Lower leg skin (tissue), 3 donors: ENCODE results near the gene MESD.

Experiments used
- POLR2A ChIP-seq, 2 donors: fragments of 450-650 bp; IDR thresholded peaks; one replicate each; pipeline ENCODE4 v1.6.1; 2016 to 2017; ENCODE audit warnings: antibody characterized with exemption in 2 of 2, mild to moderate bottlenecking in 1 of 2, moderate library complexity in 1 of 2
- TF ChIP-seq, protein P1 (sequence below), 3 donors: fragments of 450-650 bp; IDR thresholded peaks; one replicate each; pipeline ENCODE4 v1.5.1; 2016; ENCODE audit warnings: antibody characterized with exemption in 3 of 3, mild to moderate bottlenecking in 3 of 3, moderate library complexity in 2 of 3

DNA sequence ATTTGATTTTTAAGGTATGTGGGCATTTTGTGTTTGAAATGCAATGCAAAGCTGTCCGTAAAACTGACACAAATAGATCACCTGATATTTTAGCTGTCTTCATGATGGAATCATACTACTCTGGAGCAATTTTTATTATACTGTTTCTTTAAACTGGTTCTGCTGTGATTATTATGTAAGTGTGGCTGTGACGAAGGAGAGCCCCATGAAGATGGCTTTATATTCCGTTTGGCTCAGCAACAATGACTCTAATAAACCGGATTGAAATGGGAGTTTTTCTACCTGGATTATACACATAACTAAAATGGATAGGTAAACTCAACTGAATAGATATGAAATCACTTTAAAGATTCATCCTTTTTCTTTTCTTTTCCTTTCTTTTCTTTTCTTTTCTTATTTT, 20.5 kb upstream of the MESD start:
- TF ChIP-seq, protein P1, sequence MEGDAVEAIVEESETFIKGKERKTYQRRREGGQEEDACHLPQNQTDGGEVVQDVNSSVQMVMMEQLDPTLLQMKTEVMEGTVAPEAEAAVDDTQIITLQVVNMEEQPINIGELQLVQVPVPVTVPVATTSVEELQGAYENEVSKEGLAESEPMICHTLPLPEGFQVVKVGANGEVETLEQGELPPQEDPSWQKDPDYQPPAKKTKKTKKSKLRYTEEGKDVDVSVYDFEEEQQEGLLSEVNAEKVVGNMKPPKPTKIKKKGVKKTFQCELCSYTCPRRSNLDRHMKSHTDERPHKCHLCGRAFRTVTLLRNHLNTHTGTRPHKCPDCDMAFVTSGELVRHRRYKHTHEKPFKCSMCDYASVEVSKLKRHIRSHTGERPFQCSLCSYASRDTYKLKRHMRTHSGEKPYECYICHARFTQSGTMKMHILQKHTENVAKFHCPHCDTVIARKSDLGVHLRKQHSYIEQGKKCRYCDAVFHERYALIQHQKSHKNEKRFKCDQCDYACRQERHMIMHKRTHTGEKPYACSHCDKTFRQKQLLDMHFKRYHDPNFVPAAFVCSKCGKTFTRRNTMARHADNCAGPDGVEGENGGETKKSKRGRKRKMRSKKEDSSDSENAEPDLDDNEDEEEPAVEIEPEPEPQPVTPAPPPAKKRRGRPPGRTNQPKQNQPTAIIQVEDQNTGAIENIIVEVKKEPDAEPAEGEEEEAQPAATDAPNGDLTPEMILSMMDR (IDR thresholded peaks at IDR 0.05), result no peak
- no peak for TF ChIP-seq POLR2A (IDR thresholded peaks at IDR 0.05)
